ENCODE measurements around the gene OLIG2. TPM values are rescaled to one million over a fixed set of nuclear protein-coding genes. Genes with fewer than 3 reads are reported as not detected.
A peak's percentile ranks its signal among the peaks of the same experiment; 100 is the strongest.

Gene OLIG2
- total RNA-seq, 1 donor from 2014 or later: 2.5 TPM

DNA sequence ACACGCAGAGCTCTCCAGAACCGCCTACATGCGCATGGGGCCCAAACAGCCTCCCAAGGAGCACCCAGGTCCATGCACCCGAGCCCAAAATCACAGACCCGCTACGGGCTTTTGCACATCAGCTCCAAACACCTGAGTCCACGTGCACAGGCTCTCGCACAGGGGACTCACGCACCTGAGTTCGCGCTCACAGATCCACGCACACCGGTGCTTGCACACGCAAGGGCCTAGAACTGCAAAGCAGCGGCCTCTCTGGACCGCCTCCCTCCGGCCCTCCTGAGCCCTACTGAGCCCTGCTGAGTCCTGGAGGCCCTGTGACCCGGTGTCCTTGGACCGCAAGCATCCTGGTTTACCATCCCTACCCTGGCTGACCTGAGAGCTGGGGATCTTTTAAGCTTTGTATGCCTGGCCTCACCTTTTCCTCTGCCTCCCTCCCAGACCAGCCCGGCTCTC is 8.3 kb downstream of the OLIG2 start:
- Histone ChIP-seq H3K4me3 (ENCODE audit: insufficient read depth, low read depth, low read length) (no peak overlapping the region), H3K4me2 (ENCODE audit: low read length) (no peak overlapping the region), H2AFZ (ENCODE audit: low read depth, low read length) (no peak overlapping the region), H4K20me1 (ENCODE audit: insufficient read depth, low read length) (peaks cover 7% of the 10 kb centered on the region), H3K27me3 (ENCODE audit: insufficient read depth, low read length) (peaks cover 60% of the 10 kb centered on the region), H3K79me2 (ENCODE audit: insufficient read depth, low read length) (no peaks in the 10 kb centered on the region), H3K36me3 (ENCODE audit: insufficient read depth, low read length) (no peaks in the 10 kb centered on the region), H3K9ac (ENCODE audit: low read length) (no peak overlapping the region), H3K27ac (ENCODE audit: low read depth, low read length) (no peak overlapping the region), H3K9me3 (ENCODE audit: insufficient read depth, low read depth, low read length) (no peaks in the 10 kb centered on the region), H3K4me1 (ENCODE audit: insufficient read depth, low read length) (peaks cover 11% of the 10 kb centered on the region)
- FAIRE-seq (no peak), DNase-seq (ENCODE audit: low read depth) (no peak)
- H3K27ac Mint-ChIP-seq (ENCODE audit: unreplicated experiment): no peak overlapping the region
- H3K27me3 Mint-ChIP-seq (ENCODE audit: low read depth, unreplicated experiment): peaks cover 36% of the 10 kb centered on the region
- H3K36me3 Mint-ChIP-seq (ENCODE audit: low read depth, unreplicated experiment): peaks cover 3% of the 10 kb centered on the region
- H3K9me3 Mint-ChIP-seq (ENCODE audit: unreplicated experiment): peaks cover 2% of the 10 kb centered on the region
- TF ChIP-seq, protein P1, sequence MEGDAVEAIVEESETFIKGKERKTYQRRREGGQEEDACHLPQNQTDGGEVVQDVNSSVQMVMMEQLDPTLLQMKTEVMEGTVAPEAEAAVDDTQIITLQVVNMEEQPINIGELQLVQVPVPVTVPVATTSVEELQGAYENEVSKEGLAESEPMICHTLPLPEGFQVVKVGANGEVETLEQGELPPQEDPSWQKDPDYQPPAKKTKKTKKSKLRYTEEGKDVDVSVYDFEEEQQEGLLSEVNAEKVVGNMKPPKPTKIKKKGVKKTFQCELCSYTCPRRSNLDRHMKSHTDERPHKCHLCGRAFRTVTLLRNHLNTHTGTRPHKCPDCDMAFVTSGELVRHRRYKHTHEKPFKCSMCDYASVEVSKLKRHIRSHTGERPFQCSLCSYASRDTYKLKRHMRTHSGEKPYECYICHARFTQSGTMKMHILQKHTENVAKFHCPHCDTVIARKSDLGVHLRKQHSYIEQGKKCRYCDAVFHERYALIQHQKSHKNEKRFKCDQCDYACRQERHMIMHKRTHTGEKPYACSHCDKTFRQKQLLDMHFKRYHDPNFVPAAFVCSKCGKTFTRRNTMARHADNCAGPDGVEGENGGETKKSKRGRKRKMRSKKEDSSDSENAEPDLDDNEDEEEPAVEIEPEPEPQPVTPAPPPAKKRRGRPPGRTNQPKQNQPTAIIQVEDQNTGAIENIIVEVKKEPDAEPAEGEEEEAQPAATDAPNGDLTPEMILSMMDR (IDR thresholded peaks at IDR 0.05; ENCODE audit: insufficient read depth, low read depth, low read length): no peak
- TF ChIP-seq EZH2 (IDR thresholded peaks at IDR 0.05; ENCODE audit: insufficient read depth, low read length): no peak
- no peak overlapping the region for H3K4me3 Mint-ChIP-seq (ENCODE audit: unreplicated experiment)
- peaks cover 14% of the 10 kb centered on the region for H3K4me1 Mint-ChIP-seq (ENCODE audit: low read depth, unreplicated experiment)

DNA sequence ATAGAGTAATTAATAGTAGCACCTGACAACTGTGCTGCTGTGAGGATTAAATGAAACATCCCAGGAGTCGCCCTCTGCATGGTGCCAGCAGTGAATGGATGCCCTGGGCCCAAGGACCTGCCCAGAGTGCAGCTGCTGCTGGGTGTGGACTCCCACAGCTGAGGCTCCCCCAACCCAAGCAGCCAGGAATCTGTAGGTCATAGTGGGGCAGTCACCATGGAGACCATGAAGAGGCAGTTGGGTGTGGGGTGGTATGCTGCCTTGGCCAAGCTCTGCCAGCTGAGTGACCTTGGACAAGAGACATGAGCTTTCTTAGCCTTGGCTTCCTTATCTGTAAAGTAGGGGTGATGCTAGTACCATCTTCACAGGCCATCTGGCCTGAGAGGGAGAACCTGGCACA is 9.4 kb downstream of the OLIG2 start:
- Histone ChIP-seq H3K9ac (ENCODE audit: low read length) (no peak overlapping the region), H3K9me3 (ENCODE audit: insufficient read depth, low read depth, low read length) (no peaks in the 10 kb centered on the region), H4K20me1 (ENCODE audit: insufficient read depth, low read length) (no peaks in the 10 kb centered on the region), H2AFZ (ENCODE audit: low read depth, low read length) (no peak overlapping the region), H3K4me2 (ENCODE audit: low read length) (no peak overlapping the region), H3K79me2 (ENCODE audit: insufficient read depth, low read length) (no peaks in the 10 kb centered on the region), H3K27me3 (ENCODE audit: insufficient read depth, low read length) (peaks cover 49% of the 10 kb centered on the region), H3K4me3 (ENCODE audit: insufficient read depth, low read depth, low read length) (no peak overlapping the region), H3K27ac (ENCODE audit: low read depth, low read length) (no peak overlapping the region), H3K36me3 (ENCODE audit: insufficient read depth, low read length) (no peaks in the 10 kb centered on the region), H3K4me1 (ENCODE audit: insufficient read depth, low read length) (peaks cover 11% of the 10 kb centered on the region)
- Mint-ChIP-seq H3K9me3 (ENCODE audit: unreplicated experiment) (peaks cover 2% of the 10 kb centered on the region), H3K4me1 (ENCODE audit: low read depth, unreplicated experiment) (peaks cover 14% of the 10 kb centered on the region), H3K27me3 (ENCODE audit: low read depth, unreplicated experiment) (peaks cover 33% of the 10 kb centered on the region), H3K4me3 (ENCODE audit: unreplicated experiment) (no peak overlapping the region), H3K27ac (ENCODE audit: unreplicated experiment) (no peak overlapping the region), H3K36me3 (ENCODE audit: low read depth, unreplicated experiment) (peaks cover 3% of the 10 kb centered on the region)
- TF ChIP-seq, protein P1 (IDR thresholded peaks at IDR 0.05; ENCODE audit: insufficient read depth, low read depth, low read length): no peak
- no peak for TF ChIP-seq EZH2 (IDR thresholded peaks at IDR 0.05; ENCODE audit: insufficient read depth, low read length)
- DNase-seq (ENCODE audit: low read depth): no peak
- no peak for FAIRE-seq

DNA sequence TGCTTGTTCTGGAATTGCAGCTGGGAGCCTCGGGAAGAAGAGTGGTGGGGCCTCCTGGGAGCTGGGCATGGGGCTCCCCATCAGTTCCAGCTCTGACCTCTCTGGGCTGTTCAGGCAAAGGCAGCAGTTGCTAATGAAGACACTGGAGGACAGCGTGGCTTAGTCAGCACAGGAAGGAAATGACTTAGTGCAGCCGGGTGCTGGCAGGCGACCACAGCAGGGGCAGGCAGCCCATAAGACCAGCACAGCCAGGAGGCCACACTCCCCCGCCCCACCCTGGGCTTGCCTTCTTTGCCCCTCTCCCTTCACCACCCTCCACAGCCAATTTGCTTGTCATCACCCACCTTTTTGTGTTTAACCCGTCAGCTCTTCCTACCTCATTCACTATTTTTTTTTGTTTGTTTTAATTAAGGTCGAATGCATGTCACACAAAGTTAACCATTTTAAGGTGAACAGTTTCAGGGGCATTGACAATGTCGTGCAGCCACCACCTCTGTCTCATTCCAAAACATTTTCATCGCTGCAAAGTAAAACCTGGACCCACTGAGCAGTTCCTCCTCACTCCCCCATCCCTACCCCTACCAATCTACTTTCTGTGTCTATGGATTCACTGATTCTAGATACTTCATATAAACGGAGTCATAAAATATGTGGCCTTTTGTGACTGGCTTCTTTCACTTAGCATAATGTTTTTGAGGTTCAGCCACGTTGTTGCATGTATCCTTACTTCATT is 10.9 kb downstream of the OLIG2 start:
- FAIRE-seq (peak; percentile 29), DNase-seq (ENCODE audit: low read depth) (peak; percentile 63)
- peak overlapping the region; percentile 40 for H2AFZ ChIP-seq (ENCODE audit: low read depth, low read length)
- H3K9ac ChIP-seq (ENCODE audit: low read length): no peak overlapping the region
- TF ChIP-seq EZH2 (IDR thresholded peaks at IDR 0.05; ENCODE audit: insufficient read depth, low read length): no peak
- TF ChIP-seq, protein P1 (IDR thresholded peaks at IDR 0.05; ENCODE audit: insufficient read depth, low read depth, low read length): no peak
- H3K4me2 ChIP-seq (ENCODE audit: low read length): peak overlapping the region; percentile 69
- Mint-ChIP-seq H3K9me3 (ENCODE audit: unreplicated experiment) (peaks cover 2% of the 10 kb centered on the region), H3K4me1 (ENCODE audit: low read depth, unreplicated experiment) (peaks cover 14% of the 10 kb centered on the region), H3K27ac (ENCODE audit: unreplicated experiment) (peak overlapping the region; percentile 84), H3K36me3 (ENCODE audit: low read depth, unreplicated experiment) (peaks cover 3% of the 10 kb centered on the region), H3K27me3 (ENCODE audit: low read depth, unreplicated experiment) (peaks cover 22% of the 10 kb centered on the region), H3K4me3 (ENCODE audit: unreplicated experiment) (no peak overlapping the region)
- no peaks in the 10 kb centered on the region for H3K9me3 ChIP-seq (ENCODE audit: insufficient read depth, low read depth, low read length)
- H3K4me1 ChIP-seq (ENCODE audit: insufficient read depth, low read length): peaks cover 11% of the 10 kb centered on the region
- no peaks in the 10 kb centered on the region for H3K36me3 ChIP-seq (ENCODE audit: insufficient read depth, low read length)
- H3K27ac ChIP-seq (ENCODE audit: low read depth, low read length): no peak overlapping the region
- H4K20me1 ChIP-seq (ENCODE audit: insufficient read depth, low read length): no peaks in the 10 kb centered on the region
- peaks cover 35% of the 10 kb centered on the region for H3K27me3 ChIP-seq (ENCODE audit: insufficient read depth, low read length)
- no peak overlapping the region for H3K4me3 ChIP-seq (ENCODE audit: insufficient read depth, low read depth, low read length)
- H3K79me2 ChIP-seq (ENCODE audit: insufficient read depth, low read length): no peaks in the 10 kb centered on the region
